Effector memory CD4-positive, alpha-beta T cell (primary cell): ENCODE measurements around the gene NLGN1.
"Not testable (repeated sequence)": the region's sequence is repeated elsewhere in the genome, so short reads cannot be mapped to it uniquely, and the experiment has no call there.

Experiments used
- DNase-seq, 3 donors: peaks; one replicate each; pipeline ENCODE4 v3.0.0-alpha.2; 2020
- H3K27ac ChIP-seq: 2 replicates; pipeline ENCODE4 v1.7.0; 2013; ENCODE audit warnings: mild to moderate bottlenecking, low read length, moderate library complexity; ENCODE audit not compliant: insufficient read depth, poor library complexity, severe bottlenecking
- H3K27me3 ChIP-seq: replicated peaks from 2 replicates; pipeline ENCODE4 v1.7.0; 2013; ENCODE audit warnings: mild to moderate bottlenecking, low read length; ENCODE audit not compliant: insufficient read depth, control insufficient read depth, poor library complexity, severe bottlenecking
- H3K36me3 ChIP-seq: 2 replicates; pipeline ENCODE4 v1.7.0; 2013; ENCODE audit warnings: mild to moderate bottlenecking, low read length, moderate library complexity; ENCODE audit not compliant: control insufficient read depth, insufficient read depth
- H3K4me1 ChIP-seq: 2 replicates; pipeline ENCODE4 v1.7.0; 2013; ENCODE audit warnings: low read length, mild to moderate bottlenecking; ENCODE audit not compliant: control insufficient read depth, insufficient read depth, poor library complexity, severe bottlenecking
- H3K4me3 ChIP-seq: 2 replicates; pipeline ENCODE4 v1.7.0; 2013; ENCODE audit warnings: low read length, low read depth, mild to moderate bottlenecking; ENCODE audit not compliant: insufficient read depth, poor library complexity, severe bottlenecking
- H3K9me3 ChIP-seq: 2 replicates; pipeline ENCODE4 v1.7.0; 2013; ENCODE audit warnings: mild to moderate bottlenecking, low read length, moderate library complexity; ENCODE audit not compliant: control insufficient read depth

Gene NLGN1

GRCh38 chr3:173416070-173416469, 18.5 kb downstream of the NLGN1 start:
- H3K27me3 ChIP-seq = no peaks in the 10 kb centered on the region
- DNase-seq = no peak
- no peaks in the 10 kb centered on the region for H3K36me3 ChIP-seq
- H3K4me3 ChIP-seq = no peak overlapping the region
- H3K4me1 ChIP-seq = no peaks in the 10 kb centered on the region
- no peak overlapping the region for H3K27ac ChIP-seq
- H3K9me3 ChIP-seq = no peaks in the 10 kb centered on the region

- DNase-seq = no peak
- H3K27ac ChIP-seq = no peak overlapping the region
- H3K4me1 ChIP-seq = no peaks in the 10 kb centered on the region
- H3K9me3 ChIP-seq = peaks cover 4% of the 10 kb centered on the region
- H3K4me3 ChIP-seq = no peak overlapping the region
- no peaks in the 10 kb centered on the region for H3K27me3 ChIP-seq
- no peaks in the 10 kb centered on the region for H3K36me3 ChIP-seq
These were observed 31.5 kb downstream of the NLGN1 start for GRCh38 chr3:173429076-173429475.

- H3K36me3 ChIP-seq = no peaks in the 10 kb centered on the region
- DNase-seq = no peak
- H3K4me3 ChIP-seq = no peak overlapping the region
- no peak overlapping the region for H3K27ac ChIP-seq
- no peaks in the 10 kb centered on the region for H3K4me1 ChIP-seq
- no peaks in the 10 kb centered on the region for H3K27me3 ChIP-seq
- peaks cover 4% of the 10 kb centered on the region for H3K9me3 ChIP-seq
These were observed 32.0 kb downstream of the NLGN1 start for GRCh38 chr3:173429527-173429926.

- Histone ChIP-seq H3K27me3 (no peaks in the 10 kb centered on the region), H3K36me3 (no peaks in the 10 kb centered on the region), H3K27ac (no peak overlapping the region), H3K9me3 (peaks cover 4% of the 10 kb centered on the region), H3K4me3 (no peak overlapping the region), H3K4me1 (no peaks in the 10 kb centered on the region)
- no peak for DNase-seq
These were observed 33.0 kb downstream of the NLGN1 start for GRCh38 chr3:173430576-173430975.

- no peak overlapping the region for H3K4me3 ChIP-seq
- no peak for DNase-seq
- H3K27me3 ChIP-seq = no peaks in the 10 kb centered on the region
- H3K9me3 ChIP-seq = no peaks in the 10 kb centered on the region
- no peaks in the 10 kb centered on the region for H3K4me1 ChIP-seq
- H3K27ac ChIP-seq = no peak overlapping the region
- H3K36me3 ChIP-seq = no peaks in the 10 kb centered on the region
These were observed 41.5 kb downstream of the NLGN1 start for GRCh38 chr3:173439004-173439403.

GRCh38 chr3:173440514-173440913, 43.0 kb downstream of the NLGN1 start:
- H3K9me3 ChIP-seq = no peaks in the 10 kb centered on the region
- no peaks in the 10 kb centered on the region for H3K4me1 ChIP-seq
- no peak overlapping the region for H3K4me3 ChIP-seq
- no peaks in the 10 kb centered on the region for H3K27me3 ChIP-seq
- DNase-seq = no peak
- H3K36me3 ChIP-seq = no peaks in the 10 kb centered on the region
- H3K27ac ChIP-seq = no peak overlapping the region

GRCh38 chr3:173451561-173451960, 54.0 kb downstream of the NLGN1 start:
- not testable (repeated sequence) for H3K4me3 ChIP-seq, H3K36me3 ChIP-seq, H3K27ac ChIP-seq, DNase-seq, H3K27me3 ChIP-seq, H3K4me1 ChIP-seq, H3K9me3 ChIP-seq

- no peaks in the 10 kb centered on the region for H3K36me3 ChIP-seq
- H3K27ac ChIP-seq = no peak overlapping the region
- no peak overlapping the region for H3K4me3 ChIP-seq
- no peaks in the 10 kb centered on the region for H3K27me3 ChIP-seq
- H3K9me3 ChIP-seq = no peaks in the 10 kb centered on the region
- no peaks in the 10 kb centered on the region for H3K4me1 ChIP-seq
- DNase-seq = no peak
These were observed 65.7 kb downstream of the NLGN1 start for GRCh38 chr3:173463250-173463649.

GRCh38 chr3:173465112-173465511, 67.6 kb downstream of the NLGN1 start:
- Histone ChIP-seq H3K36me3 (no peaks in the 10 kb centered on the region), H3K4me1 (no peaks in the 10 kb centered on the region), H3K27me3 (no peaks in the 10 kb centered on the region), H3K4me3 (no peak overlapping the region), H3K27ac (no peak overlapping the region), H3K9me3 (no peaks in the 10 kb centered on the region)
- no peak for DNase-seq

- Histone ChIP-seq H3K4me1 (no peaks in the 10 kb centered on the region), H3K36me3 (no peaks in the 10 kb centered on the region), H3K4me3 (no peak overlapping the region), H3K27ac (no peak overlapping the region), H3K9me3 (no peaks in the 10 kb centered on the region), H3K27me3 (no peaks in the 10 kb centered on the region)
- no peak for DNase-seq
These were observed 68.5 kb downstream of the NLGN1 start for GRCh38 chr3:173465898-173466678.
